ENCODE measurements around the gene TMEM238L.

DNA sequence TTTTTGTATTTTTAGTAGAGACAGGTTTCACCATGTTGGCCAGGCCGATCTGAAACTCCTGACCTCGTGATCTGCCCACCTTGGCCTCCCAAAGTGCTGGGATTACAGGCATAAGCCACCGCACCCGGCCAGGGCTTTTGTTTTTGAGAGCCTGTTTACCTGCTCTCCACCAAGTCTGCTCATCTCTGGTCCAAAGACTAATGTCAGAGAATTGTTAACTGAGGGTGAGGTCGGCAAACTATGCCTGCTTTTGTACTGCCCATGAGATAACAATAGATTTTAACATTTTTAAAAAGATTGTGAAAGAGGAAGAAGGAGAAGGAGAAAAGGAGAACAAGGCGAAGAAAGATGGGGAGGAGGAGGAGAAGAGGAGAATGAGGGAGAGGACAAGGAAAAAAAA, 26.0 kb downstream of the TMEM238L start:
- TF ChIP-seq, protein P1, sequence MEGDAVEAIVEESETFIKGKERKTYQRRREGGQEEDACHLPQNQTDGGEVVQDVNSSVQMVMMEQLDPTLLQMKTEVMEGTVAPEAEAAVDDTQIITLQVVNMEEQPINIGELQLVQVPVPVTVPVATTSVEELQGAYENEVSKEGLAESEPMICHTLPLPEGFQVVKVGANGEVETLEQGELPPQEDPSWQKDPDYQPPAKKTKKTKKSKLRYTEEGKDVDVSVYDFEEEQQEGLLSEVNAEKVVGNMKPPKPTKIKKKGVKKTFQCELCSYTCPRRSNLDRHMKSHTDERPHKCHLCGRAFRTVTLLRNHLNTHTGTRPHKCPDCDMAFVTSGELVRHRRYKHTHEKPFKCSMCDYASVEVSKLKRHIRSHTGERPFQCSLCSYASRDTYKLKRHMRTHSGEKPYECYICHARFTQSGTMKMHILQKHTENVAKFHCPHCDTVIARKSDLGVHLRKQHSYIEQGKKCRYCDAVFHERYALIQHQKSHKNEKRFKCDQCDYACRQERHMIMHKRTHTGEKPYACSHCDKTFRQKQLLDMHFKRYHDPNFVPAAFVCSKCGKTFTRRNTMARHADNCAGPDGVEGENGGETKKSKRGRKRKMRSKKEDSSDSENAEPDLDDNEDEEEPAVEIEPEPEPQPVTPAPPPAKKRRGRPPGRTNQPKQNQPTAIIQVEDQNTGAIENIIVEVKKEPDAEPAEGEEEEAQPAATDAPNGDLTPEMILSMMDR (conservative IDR thresholded peaks at IDR 0.05; ENCODE audit: low read length), result no peak
- TF ChIP-seq EZH2phosphoT487 (IDR thresholded peaks at IDR 0.05; ENCODE audit: borderline replicate concordance), result no peak
